ENCODE data around the gene PGPEP1.

Gene PGPEP1, protein sequence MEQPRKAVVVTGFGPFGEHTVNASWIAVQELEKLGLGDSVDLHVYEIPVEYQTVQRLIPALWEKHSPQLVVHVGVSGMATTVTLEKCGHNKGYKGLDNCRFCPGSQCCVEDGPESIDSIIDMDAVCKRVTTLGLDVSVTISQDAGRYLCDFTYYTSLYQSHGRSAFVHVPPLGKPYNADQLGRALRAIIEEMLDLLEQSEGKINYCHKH

DNA sequence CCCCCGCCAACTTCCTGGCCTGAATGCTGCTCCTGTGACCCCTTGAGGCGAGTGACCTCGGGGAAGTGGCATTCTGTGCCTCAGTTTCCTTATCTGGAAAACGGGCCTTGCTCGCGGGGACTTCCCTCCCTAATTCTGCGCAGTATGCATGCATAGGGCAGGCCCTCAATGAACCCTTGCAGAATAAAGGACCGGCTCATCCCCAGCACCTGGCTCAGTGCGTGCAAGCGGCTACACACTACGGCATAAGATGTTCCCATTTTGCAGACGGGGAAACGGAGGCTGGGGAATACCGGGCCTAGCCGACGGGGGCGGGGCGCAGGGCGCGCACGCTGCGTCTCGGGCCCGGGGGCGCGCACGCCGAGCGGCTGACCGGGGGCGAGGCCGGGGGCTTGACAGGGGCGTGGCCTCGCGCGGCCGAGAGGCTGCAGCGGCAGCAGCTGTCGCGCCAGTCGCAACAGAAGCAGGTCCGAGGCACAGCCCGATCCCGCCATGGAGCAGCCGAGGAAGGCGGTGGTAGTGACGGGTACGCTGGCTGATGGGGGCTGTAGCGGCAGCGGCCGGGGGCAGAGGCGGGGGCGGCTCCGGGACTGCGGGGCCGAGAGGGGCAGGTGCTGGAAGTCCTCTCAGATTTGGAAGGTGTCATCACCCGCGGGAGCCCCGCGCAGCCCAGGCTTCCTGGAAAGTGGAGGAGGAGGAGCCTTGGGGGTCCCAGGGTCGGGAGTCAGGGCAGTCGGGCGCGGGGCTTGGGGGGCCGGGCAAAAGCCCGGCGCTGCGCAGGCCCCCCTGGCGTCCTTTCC lies at the start of gene PGPEP1:
PGPEP1 (plus strand) TSS at position 409 of the 800 bp plus-strand sequence; CDS start at position 493, 84 bp downstream.
- FAIRE-seq (peak; percentile 68), DNase-seq (ENCODE audit: insufficient read length, low spot score) (peak; percentile 74)

DNA sequence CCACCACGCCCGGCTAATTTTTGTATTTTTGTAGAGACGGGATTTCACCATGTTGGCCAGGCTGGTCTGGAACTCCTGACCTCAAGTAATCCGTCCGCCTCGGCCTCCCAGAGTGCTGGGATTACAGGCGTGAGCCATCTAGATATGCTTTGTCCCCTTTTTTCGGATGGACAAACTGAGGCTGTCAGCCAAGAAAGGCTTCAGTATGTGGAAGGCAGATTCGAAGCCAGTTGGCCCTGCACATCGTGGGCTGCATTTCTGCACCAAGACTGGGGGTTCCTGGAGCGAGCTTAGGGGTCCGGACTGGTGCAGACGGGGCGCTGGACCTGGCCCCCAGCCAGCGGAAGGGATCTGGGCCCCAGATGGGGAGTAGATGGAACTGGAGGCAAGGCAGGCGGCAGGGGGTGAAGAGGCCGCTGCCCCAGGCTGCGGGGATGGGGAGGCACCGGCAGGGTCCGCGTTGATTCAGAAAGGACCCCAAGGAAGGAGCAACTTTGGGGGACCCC lies 49.3 kb upstream of the PGPEP1 start:
- DNase-seq (ENCODE audit: insufficient read length, low spot score) (no peak), FAIRE-seq (no peak)

DNA sequence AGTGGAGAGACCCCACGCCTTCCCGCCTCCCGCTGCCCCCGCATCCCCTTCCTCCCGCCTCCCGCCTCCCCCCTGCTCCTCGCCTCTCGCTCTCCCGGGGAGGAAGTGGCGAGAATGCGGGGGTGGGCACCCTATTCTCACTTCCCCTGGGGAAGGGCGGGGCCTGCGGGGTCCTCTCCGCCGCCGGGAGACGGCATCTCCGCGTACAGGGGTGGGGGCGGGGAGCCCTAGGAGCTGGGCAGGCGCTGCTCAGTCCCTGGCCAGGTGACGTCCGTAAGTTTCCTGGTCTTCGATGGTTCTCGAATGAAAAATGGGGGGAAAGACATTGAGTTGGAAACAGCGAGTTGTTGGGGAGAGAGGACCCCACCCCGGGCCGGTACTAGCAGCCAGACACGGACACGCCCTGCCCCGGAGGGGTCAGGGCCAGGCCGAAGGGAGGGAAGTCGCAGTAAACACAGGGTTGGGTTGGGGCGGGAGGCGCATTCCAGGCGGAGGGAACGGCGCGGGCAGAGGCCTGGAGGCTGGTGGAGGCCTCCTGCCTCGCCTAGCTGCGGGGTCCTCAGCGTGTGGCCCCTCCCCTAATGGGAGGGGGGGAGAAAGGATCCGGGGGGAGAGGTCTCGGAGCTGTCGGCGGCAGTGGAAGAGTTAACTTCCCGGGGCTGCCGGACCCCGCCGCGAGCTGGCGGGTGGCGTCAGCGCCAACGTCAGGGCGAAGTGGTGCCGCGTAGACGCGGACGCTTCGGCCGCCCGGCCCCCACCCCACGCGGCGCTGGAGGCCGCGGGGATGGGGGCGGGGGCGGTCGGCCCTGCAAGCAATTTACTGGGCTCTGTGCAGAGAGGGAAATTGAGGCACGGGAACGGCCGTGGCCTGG lies 48.6 kb upstream of the PGPEP1 start:
- peak; percentile 79 for DNase-seq (ENCODE audit: insufficient read length, low spot score)
- peak; percentile 95 for FAIRE-seq

DNA sequence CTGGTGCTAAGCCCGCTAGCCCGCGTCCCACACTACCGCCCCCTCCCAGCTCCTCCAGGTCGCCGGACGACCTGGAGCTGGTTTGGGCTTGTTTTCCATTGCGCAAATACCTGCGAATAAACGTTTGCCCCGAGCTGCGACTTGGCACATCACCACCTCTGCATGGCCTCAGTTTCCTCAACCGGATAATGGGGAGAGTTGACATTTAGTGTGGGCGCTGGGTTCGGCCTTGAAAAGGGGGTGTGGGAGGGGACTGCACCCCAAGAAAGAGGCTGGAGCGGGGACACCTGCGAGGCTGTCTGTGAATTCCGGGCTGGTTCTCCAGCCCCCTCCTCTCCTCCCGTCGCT lies 48.0 kb upstream of the PGPEP1 start:
- peak; percentile 51 for FAIRE-seq
- no peak for DNase-seq (ENCODE audit: insufficient read length, low spot score)

DNA sequence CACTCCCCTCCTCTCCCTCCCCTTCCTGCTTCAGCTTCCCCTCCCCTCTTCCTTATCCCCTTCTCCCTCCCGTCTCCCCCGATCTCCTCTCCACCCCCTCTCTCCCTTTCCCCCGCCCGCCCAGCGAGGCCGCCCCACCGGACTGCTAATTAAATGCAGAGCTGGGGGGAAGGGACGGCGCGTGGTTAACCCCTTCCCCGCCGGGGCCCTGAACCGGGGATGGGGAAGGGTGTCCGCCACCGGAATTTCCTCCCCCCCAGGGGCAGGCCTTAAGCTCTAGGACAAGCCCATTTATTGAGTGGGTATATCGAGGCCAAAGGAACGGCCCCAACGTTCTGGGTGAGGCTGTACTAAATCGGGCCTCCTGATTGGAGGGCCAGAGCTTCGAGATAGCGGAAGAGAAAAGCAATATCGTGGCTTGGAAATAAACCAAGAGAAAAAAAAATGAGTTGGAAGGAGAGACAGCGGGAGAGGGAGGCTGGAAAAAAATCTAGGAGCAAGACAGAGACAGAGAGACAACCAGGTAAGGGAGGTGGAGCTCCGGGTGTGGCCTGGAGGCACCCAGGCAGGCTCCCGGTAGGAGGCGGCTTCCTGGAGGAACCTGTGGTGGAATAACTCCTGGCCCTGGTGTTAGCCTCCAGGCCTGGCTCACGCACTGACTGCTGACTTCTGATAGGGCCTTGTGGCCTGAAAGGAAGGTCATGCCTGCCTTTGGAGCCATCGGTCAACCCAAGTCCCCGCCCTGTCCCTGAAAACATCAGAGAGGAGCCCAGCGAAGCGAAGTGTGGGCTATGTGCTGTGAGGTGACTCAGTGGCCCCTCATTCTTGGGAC lies 47.4 kb upstream of the PGPEP1 start:
- no peak for DNase-seq (ENCODE audit: insufficient read length, low spot score)
- FAIRE-seq, result no peak

DNA sequence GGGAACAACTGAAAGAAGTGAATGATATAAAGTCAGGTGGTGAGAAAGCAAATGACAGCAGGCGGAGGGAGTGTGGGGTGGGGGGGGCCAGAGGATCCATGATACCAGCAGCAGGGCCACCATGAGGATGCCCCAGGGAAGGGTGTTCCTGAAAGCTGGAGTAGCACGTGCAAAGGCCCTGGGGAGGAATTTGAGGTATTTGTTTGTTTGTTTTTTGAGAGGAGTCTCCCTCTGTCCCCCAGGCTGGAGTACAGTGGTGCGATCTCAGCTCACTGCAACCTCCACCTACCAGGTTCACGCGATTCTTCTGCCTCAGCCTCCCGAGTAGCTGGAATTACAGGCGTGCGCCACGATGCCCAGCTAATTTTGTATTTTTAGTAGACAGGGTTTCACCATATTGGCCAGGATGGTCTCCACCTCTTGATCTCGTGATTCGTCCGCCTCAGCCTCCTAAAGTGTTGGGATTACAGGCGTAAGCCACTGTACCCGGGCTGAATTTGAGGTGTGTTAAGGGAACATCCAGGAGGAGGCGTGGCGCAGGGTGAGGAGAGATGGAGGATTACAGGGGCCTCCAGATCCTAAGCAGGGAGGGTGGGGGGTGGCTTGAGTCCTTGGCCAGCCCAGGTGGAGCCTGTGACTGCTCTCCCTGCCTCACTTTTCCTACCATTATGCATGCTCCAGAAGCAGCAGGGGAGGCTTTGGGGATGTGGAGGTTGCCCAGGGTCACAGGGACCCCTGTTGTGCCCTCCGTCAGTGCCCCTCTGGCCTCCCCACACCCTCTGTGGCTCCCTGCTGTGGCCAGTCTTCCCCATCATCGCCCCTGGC lies 46.5 kb upstream of the PGPEP1 start:
- DNase-seq (ENCODE audit: insufficient read length, low spot score), result no peak
- FAIRE-seq, result no peak

DNA sequence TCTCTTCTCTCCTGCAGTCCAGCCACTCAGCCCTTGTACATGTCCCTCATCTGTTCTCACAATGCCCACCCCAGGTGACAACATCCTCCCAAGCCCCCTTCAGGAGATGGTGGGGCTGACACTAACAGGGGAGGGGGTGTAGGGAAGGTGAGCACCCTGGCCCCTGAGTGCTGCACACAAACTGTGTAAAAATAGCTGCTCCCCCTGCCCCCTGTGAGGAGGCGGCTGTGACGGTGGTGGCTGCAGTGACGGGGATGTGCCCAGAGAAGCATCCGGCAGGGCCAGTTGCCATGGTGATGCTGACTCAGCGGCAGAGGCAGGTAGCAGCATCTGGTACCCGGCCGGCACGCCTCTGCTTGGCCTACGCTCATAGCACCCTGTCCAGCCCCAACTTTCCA lies 45.9 kb upstream of the PGPEP1 start:
- DNase-seq (ENCODE audit: insufficient read length, low spot score), result no peak
- FAIRE-seq, result no peak

DNA sequence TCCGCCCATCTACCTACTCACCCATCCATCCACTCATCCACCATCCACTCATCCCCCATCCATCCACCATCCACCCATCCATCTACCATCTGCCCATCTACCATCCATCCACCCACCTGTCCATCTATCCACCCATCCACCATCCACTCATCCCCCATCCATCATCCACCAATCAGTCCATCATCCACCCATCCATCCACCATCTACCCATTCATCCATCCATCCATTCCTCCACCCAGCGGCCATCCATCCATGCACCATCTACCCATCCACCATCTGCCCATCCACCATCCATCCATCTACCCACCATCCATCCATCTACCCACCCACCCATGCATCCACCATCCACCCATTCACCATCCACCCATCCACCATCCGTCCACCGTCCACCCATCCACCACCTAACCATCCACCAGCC lies 45.4 kb upstream of the PGPEP1 start:
- no peak for DNase-seq (ENCODE audit: insufficient read length, low spot score)
- FAIRE-seq, result no peak

DNA sequence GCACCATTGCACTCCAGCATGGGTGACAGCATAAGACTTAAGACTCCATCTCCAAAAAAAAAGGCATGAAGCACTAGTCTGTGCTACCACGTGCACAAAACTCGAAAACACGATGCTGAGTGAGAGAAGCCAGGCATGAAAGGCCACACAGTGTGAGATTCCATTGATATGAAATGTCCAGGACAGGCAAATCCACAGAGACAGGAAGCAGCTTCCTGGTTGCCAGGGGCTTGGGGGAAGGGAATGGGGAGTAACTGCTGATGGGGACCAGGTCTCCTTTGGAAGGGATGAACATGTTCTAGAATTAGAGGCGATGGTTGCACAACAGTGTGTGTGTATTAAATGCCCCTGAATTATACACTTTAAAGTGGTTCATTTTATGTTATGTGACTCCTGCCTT lies 43.1 kb upstream of the PGPEP1 start:
- no peak for FAIRE-seq
- no peak for DNase-seq (ENCODE audit: insufficient read length, low spot score)

DNA sequence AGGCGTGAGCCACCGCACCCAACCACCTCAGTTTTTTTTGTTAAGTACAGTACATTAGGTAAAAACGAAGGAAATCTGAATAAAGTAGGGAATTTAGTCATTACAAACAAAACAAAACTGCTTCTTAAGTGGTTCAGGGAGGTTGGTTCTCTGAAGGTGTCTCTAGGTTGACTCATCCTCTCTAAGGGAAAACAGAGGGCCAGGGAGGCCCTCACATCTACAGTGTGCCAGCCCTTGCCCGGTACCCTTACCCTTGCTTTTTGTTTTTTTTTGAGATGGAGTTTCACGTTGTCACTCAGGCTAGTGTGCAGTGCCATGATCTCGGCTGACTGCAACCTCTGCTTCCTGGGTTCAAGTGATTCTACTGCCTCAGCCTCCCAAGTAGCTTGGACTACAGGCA lies 41.8 kb upstream of the PGPEP1 start:
- no peak for FAIRE-seq
- no peak for DNase-seq (ENCODE audit: insufficient read length, low spot score)

DNA sequence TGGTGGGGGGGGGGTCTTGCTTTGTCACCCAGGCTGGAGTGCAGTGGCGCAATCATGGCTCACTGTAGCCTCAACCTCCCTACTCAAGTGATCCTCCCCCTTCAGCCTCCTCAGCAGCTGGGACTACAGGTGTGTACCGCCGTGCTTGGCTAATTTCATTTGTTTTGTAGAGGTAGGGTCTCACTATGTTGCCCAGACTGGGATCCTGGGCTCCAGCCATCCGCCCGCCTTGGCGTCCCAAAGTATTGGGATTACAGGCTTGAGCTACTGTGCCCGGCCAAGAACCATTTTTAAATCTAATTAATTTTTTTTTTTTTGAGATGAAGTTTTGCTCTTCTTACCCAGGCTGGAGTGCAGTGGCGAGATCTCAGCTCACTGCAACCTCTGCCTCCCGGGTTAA lies 40.7 kb upstream of the PGPEP1 start:
- no peak for FAIRE-seq
- no peak for DNase-seq (ENCODE audit: insufficient read length, low spot score)

DNA sequence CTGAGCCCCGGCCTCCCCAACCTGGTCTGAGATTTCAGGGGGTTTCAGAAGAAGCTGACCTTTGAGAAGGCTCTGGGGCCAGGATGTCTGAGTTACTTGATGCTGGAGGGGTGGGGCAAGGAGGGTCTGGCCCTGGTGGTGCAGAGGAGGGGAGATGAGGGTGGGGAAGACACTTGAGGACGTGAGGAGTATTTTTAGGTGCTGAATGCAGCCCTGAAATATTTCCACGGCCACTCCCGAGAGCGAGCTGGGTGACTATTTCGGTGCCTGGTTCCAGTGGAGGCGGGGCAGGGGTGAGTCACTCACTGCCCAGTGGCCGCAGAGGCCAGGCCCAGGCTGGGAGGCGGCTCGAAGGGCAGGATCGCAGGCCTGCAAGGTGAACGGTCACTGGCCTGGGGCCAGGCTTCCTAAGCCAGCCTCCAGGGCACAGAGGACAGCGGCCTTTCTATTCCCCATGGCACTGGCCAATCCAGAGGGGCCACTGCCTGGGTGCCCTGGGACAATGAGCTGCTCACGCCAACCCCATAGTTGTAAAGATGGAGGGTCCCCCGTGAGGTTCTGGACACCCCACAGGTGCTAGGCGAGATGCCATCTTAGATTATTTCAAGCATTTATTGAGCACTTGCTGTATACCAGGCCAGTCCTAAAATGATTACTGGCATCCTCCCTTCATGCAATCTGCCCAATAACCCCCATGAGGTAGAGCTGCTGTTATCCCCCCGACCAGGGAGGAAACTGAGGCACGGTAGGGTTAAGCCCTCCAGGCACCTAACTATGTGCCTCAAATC lies 39.3 kb upstream of the PGPEP1 start:
- FAIRE-seq, result no peak
- DNase-seq (ENCODE audit: insufficient read length, low spot score), result no peak

DNA sequence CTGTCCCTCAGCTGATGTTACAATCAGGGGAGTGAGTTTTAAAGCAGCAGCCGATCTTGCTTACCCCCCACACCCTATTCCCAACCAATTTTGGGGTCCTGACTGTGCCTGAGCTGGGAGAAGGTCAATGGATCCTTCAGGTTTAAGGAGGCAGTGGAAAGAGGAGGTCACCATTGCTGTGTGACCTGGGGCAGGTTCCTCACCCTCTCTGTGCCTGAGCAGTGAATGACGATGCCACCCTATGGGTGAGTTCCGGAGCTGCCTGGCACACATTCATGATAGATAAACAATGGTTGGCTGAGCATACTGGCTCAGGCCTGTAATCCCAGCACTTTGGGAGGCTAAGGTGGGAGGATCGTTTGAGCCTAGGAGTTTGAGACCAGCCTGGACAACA lies 38.7 kb upstream of the PGPEP1 start:
- DNase-seq (ENCODE audit: insufficient read length, low spot score) (no peak), FAIRE-seq (no peak)

DNA sequence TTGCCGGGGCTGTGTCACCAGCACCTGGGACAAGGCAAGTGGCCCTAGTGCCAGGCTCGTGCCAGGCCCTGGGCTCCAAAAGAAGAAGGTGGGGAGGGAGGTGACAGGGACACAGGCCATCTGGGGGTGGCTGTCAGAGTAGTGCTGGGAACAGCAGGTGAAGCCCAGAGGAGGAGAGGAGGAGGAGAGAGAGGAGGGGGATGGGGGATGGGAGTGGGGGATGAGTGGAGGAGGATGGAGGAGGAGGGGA lies 36.3 kb upstream of the PGPEP1 start:
- FAIRE-seq (no peak), DNase-seq (ENCODE audit: insufficient read length, low spot score) (no peak)

DNA sequence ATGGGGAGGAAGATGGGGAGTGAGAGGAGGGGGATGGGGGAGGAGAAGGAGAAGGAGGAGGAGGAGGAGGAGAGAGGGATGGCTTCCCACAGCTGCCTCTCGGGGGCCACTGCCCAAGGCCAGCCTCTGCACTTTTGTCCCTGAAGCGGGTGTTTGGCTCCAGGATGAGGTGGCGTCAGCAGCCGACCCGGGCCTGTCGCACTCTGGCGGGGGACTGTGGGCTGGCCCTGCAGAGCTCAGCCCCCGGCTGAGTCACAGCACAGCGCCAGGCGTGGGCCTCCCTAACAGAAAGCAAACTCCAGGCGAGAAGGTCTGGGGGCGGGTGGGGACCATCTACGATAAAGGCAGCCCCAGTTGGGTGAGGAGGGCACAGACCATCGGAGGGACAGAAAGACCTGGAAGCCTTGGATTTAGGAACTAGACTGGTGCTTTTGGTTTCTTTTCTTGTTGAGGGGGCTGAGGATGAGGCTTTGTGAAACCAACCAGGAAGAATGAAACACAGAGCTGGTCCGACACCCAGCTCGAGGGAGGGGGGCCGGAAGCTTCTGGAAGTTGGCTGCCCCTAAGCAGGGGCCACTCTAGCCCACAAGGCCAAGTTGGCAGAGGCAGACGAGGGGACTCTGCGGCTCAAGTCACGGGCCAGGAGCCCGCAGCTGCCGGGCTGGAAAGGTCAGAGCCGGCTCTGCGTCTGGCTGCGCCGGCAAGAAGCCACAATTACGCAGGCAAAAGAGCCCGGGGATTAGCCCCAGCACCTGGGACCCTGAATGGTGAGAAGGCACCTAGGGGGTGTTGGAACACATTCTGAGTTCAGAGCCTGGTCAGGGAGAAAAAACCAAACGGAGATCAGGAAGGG lies 35.7 kb upstream of the PGPEP1 start:
- DNase-seq (ENCODE audit: insufficient read length, low spot score) (peak; percentile 72), FAIRE-seq (peak; percentile 88)

DNA sequence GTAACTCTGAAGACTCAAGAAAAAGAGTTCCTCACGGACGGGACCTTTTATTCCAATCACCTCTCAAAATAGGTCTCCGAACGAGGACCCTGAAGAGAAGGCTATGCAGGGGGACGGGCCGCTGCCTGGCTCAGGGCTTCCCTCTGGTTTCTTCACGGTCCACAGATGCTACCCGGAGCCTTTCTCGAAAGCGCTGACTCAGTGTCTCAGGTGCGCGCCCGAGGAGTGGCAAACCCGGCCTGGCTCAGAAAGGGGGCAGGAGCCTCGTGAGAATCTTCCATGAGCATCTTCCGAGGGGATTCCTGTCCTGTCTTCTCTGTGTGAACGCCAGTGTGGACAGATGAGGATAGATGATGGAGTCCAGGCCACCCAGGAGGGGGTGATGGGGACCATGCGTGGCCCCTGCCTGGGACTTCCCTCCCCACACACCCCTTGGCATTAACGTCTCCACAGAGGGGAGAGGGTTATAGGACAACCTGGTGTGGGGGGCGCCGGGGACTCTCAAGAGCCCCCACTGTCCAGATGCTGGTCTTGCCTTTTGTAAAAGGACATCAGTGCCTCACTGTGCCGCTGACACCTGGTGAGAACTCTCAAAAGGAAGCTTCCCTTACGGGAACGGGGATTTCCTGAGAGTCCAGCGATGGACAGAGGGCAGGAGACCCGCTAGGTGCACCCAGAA lies 34.0 kb upstream of the PGPEP1 start:
- DNase-seq (ENCODE audit: insufficient read length, low spot score), result no peak
- peak; percentile 54 for FAIRE-seq

DNA sequence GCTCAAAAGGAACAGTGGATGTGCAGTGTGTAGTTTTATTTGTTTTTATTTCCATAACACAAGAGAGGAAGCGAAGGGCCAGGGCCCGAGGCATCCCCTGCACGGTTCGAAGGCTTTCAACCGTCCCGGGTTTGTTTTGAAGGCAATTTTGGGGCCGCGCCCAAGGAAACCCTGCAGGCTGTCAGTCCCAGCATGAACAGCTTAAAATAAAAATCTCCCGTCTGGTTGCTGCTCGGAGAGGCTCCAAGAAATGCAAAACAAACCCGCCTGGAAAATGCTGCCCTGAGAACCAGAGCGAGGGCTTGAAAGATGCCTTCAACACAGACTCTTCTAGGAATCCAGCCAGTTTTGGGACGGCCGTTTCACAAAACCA lies 33.5 kb upstream of the PGPEP1 start:
- FAIRE-seq (no peak), DNase-seq (ENCODE audit: insufficient read length, low spot score) (no peak)

DNA sequence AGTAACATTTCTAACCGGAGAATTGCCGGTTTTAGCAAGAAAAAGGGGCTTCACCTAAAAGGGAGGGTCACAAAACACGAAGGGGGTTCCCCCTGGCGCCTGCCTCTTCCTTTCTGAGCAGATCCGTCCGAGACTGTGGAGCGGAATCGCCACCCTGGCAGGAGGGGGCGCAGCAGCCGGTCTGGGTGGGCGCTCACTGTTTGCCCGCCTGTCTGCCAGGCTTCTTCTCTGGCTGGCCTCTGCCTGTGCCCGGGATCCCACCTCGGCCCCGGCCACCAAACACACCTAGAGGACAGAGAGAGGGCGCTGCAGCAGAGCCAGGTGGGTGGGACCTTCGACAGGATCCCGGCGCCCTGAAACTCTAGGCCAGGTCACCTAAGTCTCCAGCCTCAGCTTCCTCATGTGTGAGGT lies 33.1 kb upstream of the PGPEP1 start:
- no peak for FAIRE-seq
- no peak for DNase-seq (ENCODE audit: insufficient read length, low spot score)

Measured in GM19239 (cell line).